Activated naive CD8-positive, alpha-beta T cell treated with anti-CD3 and anti-CD28 coated beads, Interleukin-2, amount 10 ng/mL, durations not matched to agents 7 days and 5 days (primary cell): ENCODE data around the gene CD72. TPM values are rescaled to one million over a fixed set of nuclear protein-coding genes. Genes with fewer than 3 reads are reported as not detected.
"Not testable (repeated sequence)": the region's sequence is repeated elsewhere in the genome, so short reads cannot be mapped to it uniquely, and the experiment has no call there.

Experiments used
- ATAC-seq: fragments of 150-1000 bp; cut with Tn5 transposase; one replicate; pipeline ENCODE4 v1.10.0; 2021; ENCODE audit warnings: low read depth, moderate library complexity
- POLR2A ChIA-PET: fragments of 350-600 bp; sonication (Branson Sonifier 250); formaldehyde crosslinking; loops from one replicate; lab custom pipeline; 2021; ENCODE audit warnings: antibody characterized with exemption; lab: Charles Lee
- DNase-seq: peaks from one replicate; pipeline ENCODE4 v3.0.0; 2021
- H3K27ac Mint-ChIP-seq: one replicate; pipeline ENCODE4 v1.8.0; 2022; ENCODE audit warnings: mild to moderate bottlenecking, mixed read lengths
- H3K27me3 Mint-ChIP-seq: one replicate; pipeline ENCODE4 v1.8.0; 2022; ENCODE audit warnings: mild to moderate bottlenecking, moderate library complexity, mixed read lengths
- H3K36me3 Mint-ChIP-seq: one replicate; pipeline ENCODE4 v1.8.0; 2021; ENCODE audit warnings: mild to moderate bottlenecking, mixed read lengths
- H3K4me1 Mint-ChIP-seq: one replicate; pipeline ENCODE4 v1.8.0; 2021; ENCODE audit warnings: mixed read lengths
- H3K4me3 Mint-ChIP-seq: one replicate; pipeline ENCODE4 v1.8.0; 2022; ENCODE audit warnings: mild to moderate bottlenecking, moderate library complexity, mixed read lengths
- H3K9me3 Mint-ChIP-seq: one replicate; pipeline ENCODE4 v1.8.0; 2021; ENCODE audit warnings: mixed read lengths
- total RNA-seq, 2 experiments: library from RNA; stranded (reverse); gene quantifications; one replicate each; pipeline ENCODE4 v1.2.3, GENCODE V29; 2021

Gene CD72
- total RNA-seq, 2 experiments from 2014 or later, result 15.3 to 18.4 TPM

DNA sequence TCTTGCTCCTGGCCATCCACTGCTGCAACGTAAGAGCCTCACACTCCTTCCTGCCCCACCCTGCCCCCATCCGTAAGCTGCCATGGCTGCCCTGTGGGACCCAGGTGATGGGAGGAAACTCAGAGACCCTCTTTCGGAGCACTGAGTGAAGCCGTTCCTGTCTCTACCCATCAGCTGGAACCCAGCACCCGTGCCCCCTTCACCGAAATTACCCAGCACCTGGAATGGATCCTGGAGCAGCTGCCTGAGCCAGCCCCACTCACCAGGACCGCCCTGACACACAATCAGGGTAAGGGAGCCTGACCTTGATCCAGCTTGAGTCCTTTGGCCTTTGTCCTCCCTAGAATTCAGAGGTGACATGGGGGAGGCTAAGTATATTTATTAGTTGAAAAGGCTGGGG, 10.0 kb downstream of the CD72 start:
- Mint-ChIP-seq H3K9me3 (no peaks in the 10 kb centered on the region), H3K4me1 (peaks cover 30% of the 10 kb centered on the region), H3K27ac (no peak overlapping the region), H3K27me3 (no peaks in the 10 kb centered on the region), H3K4me3 (no peak overlapping the region), H3K36me3 (peaks cover 18% of the 10 kb centered on the region)
- ATAC-seq, result no peak
- no peak for DNase-seq
- POLR2A ChIA-PET, result interaction anchor here (1.0 kb wide), 1 partner anchor 9 kb away, joined by 4 read pairs; no protein-coding TSS in a partner anchor

DNA sequence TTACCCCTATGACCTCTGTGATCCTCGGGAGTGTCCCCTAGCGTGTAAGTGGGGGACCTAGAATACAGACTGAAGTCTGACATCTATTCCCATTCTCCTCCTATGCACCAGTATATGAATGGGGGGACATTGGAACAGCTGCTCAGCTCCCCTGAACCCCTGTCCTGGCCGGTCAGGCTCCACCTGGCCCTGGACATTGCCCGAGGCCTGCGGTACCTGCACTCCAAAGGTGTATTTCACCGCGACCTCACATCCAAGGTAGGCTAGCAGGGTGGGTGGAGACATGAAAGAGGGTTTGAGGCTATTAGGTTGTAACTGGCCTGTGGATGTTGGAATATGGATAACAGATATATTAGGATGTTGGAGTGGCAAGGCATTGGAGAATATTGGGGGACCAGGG, 11.5 kb downstream of the CD72 start:
- H3K27me3 Mint-ChIP-seq, result no peaks in the 10 kb centered on the region
- no peak overlapping the region for H3K27ac Mint-ChIP-seq
- no peaks in the 10 kb centered on the region for H3K9me3 Mint-ChIP-seq
- ATAC-seq (no peak), DNase-seq (no peak)
- H3K4me3 Mint-ChIP-seq, result peak overlapping the region; percentile 37
- POLR2A ChIA-PET, result interaction anchor here (2.8 kb wide), 1 partner anchor 42 kb away, joined by 29 read pairs; no protein-coding TSS in a partner anchor
- H3K4me1 Mint-ChIP-seq, result peaks cover 35% of the 10 kb centered on the region
- H3K36me3 Mint-ChIP-seq, result peaks cover 11% of the 10 kb centered on the region

DNA sequence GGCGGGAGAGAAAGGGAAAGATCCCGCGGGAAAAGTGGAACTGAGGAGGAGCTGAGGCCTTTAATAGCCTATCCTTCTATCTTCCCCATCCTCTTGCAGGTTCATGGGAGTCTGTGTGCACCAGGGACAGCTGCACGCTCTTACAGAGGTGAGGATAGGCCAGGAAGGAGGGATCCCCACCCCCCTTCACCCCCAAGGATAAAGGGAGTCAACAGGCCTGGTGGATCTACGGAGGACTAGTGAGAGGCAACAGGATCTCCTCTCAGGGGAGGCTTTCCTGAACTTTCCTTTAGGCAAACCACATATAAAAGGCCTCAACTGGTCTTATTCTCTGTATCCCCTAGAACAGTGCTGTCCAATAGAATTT, 12.1 kb downstream of the CD72 start:
- Mint-ChIP-seq H3K27ac (peak overlapping the region; percentile 15), H3K9me3 (no peaks in the 10 kb centered on the region), H3K36me3 (peaks cover 9% of the 10 kb centered on the region), H3K4me1 (peaks cover 31% of the 10 kb centered on the region), H3K4me3 (peak overlapping the region; percentile 88), H3K27me3 (no peaks in the 10 kb centered on the region)
- no peak for ATAC-seq
- no peak for DNase-seq
- POLR2A ChIA-PET, result interaction anchor here (0.7 to 3.1 kb wide), 8 partner anchors 9 to 59 kb away, joined by 3 to 29 read pairs (median 6); partner anchors contain the start of genes ARHGEF39, CCDC107 and RMRP

DNA sequence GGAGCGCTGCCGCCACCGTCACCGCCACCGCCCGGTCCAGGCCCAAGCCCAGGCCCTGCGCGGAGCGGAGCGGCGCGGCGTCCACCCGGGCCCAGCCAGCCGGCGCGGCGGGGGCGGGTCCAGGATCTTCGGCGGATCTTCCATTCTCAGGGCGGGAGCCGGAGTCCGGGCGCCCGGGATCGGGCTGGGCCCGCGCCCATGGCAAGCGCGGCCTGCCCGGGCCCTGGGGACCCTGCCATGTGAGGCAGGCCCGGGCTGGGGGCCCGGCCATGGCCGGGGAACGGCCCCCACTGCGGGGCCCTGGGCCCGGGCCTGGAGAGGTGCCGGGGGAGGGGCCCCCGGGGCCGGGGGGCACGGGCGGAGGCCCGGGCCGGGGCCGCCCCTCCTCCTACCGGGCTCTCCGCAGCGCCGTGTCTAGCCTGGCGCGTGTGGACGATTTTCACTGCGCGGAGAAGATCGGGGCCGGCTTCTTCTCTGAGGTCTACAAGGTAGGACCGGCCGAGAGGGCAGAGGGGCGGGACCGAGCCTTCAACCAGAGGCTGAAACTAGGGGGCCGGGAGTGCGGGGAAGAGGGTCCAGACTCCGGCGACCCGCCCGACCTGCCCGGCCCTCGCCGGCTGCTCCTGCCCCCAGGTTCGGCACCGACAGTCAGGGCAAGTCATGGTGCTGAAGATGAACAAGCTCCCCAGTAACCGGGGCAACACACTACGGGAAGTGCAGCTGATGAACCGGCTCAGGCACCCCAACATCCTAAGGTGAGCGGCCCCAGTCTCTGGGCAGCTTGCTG, 12.7 kb downstream of the CD72 start:
- ATAC-seq (no peak), DNase-seq (peak; percentile 61)
- H3K27me3 Mint-ChIP-seq, result no peaks in the 10 kb centered on the region
- peak overlapping the region; percentile 88 for H3K4me3 Mint-ChIP-seq
- H3K27ac Mint-ChIP-seq, result peak overlapping the region; percentile 15
- POLR2A ChIA-PET, result interaction anchor here (0.7 to 3.1 kb wide), 12 partner anchors 9 to 489 kb away, joined by 3 to 29 read pairs (median 6); partner anchors contain the start of genes ARHGEF39, ATOSB, CCDC107 and GBA2
- H3K36me3 Mint-ChIP-seq, result peaks cover 9% of the 10 kb centered on the region
- H3K4me1 Mint-ChIP-seq, result peaks cover 31% of the 10 kb centered on the region
- no peaks in the 10 kb centered on the region for H3K9me3 Mint-ChIP-seq

DNA sequence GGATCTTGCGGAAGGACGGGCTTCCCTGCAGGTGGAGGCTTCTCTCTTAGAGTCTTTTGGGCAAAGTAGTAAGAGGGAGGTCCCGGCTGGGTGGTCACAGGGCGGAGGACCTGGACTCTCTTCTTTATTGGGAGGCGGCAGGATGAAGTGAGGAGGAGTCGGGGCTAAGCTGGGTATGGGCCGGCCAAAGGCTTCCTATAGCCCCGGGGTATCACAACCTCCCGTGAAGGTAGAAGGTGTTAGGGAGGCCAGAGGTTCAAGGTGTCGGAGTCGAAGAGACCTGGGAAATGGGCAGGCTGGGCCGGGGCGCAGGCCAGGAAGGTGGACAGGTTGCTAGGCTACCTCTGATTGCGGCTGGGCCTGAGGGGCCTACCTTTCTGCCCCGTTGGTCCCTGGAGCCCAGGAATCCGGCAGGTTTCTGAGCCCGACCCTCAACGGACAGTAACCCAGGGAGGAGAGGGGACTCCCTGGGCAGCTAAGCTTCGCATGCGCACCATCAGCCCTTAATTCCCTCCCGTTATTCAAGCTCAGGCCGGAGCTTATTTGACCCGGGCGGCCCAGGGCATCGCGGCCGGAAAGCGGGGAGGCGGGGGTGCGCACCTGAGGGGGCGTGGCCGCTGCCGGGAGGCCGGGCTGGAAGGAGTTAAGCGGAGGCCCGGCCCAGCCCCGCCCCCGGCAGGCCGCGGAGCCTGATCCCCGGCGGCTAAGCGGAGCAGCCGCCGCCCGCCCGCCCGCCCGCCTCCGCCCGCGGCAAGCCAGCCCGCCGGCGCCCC, 13.4 kb downstream of the CD72 start, which contains the start of gene TESK1:
Gene TESK1 (plus strand): TSS at position 685 of the 773 bp plus-strand sequence. CDS start 358 bp downstream, outside the sequence.
- Mint-ChIP-seq H3K36me3 (peaks cover 7% of the 10 kb centered on the region), H3K9me3 (no peaks in the 10 kb centered on the region), H3K27ac (peak within 1 kb of the TSS; percentile 97), H3K4me3 (peak within 1 kb of the TSS; percentile 93), H3K4me1 (peaks cover 31% of the 10 kb centered on the region), H3K27me3 (no peaks in the 10 kb centered on the region)
- ATAC-seq, result peak; percentile 40
- DNase-seq, result peak; percentile 93
- POLR2A ChIA-PET, result interaction anchor here (0.7 to 3.1 kb wide), 17 partner anchors 12 to 525 kb away, joined by 3 to 29 read pairs (median 5); partner anchors contain the start of genes ARHGEF39, ATOSB, CCDC107 and CREB3

DNA sequence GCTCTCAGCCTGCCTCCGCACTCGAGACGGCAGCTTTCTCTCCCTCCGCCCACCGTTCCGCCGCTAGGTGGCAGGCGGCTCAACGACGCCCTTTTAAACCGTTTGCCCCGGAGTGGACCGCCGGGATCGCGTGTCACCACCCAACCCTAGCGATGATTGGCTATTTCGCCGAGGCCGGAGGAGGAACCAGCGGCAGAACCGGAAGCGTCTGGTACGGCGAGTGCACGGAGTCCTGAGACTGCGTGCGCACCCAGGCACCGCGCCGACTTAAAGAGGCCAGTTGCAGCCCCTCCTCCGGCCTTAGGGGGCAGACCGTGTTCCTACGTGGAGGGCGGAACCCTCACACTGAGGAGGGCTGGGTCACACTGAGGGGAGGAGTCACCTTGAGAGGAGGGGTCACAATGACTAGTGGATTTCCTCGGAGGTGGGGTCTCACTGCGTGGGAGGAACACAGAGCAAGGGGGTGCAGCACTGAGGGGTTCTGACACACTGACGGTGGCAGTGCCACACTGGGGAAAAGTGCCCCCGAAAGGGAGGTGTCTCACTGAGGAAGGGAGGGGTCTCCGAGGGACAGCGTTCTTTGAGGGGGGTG, 14.1 kb downstream of the CD72 start:
- peak; percentile 96 for DNase-seq
- POLR2A ChIA-PET, result interaction anchor here (0.6 to 3.1 kb wide), 17 partner anchors 13 to 538 kb away, joined by 3 to 17 read pairs (median 5); partner anchors contain the start of genes ARHGEF39, ATOSB, CREB3 and FAM221B
- Mint-ChIP-seq H3K27me3 (no peaks in the 10 kb centered on the region), H3K4me3 (peak overlapping the region; percentile 93), H3K9me3 (no peaks in the 10 kb centered on the region), H3K36me3 (peaks cover 7% of the 10 kb centered on the region), H3K4me1 (peaks cover 31% of the 10 kb centered on the region), H3K27ac (peak overlapping the region; percentile 97)
- peak; percentile 86 for ATAC-seq

DNA sequence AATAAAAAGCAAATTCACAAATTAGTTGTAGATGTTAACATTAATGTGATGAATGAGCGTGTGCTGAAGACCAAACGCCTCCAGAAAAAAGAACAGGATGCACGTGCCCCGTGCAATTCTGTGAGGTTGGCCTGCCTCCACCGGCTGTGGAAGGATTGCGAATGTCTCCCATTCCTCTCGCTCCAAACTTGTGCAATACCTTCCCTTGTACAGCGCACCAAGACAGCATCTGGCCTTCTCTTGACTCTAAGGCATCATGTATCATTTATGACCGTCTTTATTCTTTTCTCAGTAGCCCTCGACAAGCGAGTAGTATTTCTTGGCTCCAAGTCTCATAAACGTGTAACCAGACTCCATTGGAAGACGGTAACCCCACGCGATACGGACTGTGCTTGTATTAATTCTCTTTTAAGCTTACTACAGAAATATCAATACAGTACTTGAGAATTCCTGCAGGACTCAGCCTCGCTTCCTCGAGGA, 14.7 kb downstream of the CD72 start:
- Mint-ChIP-seq H3K4me3 (peak overlapping the region; percentile 93), H3K36me3 (peaks cover 7% of the 10 kb centered on the region), H3K9me3 (no peaks in the 10 kb centered on the region), H3K27ac (peak overlapping the region; percentile 97), H3K27me3 (no peaks in the 10 kb centered on the region), H3K4me1 (peaks cover 31% of the 10 kb centered on the region)
- DNase-seq, result no peak
- POLR2A ChIA-PET, result interaction anchor here (0.6 to 3.1 kb wide), 8 partner anchors 43 to 537 kb away, joined by 3 to 17 read pairs (median 5); partner anchors contain the start of genes ARHGEF39, CREB3, FAM221B and SPAG8
- ATAC-seq, result no peak

DNA sequence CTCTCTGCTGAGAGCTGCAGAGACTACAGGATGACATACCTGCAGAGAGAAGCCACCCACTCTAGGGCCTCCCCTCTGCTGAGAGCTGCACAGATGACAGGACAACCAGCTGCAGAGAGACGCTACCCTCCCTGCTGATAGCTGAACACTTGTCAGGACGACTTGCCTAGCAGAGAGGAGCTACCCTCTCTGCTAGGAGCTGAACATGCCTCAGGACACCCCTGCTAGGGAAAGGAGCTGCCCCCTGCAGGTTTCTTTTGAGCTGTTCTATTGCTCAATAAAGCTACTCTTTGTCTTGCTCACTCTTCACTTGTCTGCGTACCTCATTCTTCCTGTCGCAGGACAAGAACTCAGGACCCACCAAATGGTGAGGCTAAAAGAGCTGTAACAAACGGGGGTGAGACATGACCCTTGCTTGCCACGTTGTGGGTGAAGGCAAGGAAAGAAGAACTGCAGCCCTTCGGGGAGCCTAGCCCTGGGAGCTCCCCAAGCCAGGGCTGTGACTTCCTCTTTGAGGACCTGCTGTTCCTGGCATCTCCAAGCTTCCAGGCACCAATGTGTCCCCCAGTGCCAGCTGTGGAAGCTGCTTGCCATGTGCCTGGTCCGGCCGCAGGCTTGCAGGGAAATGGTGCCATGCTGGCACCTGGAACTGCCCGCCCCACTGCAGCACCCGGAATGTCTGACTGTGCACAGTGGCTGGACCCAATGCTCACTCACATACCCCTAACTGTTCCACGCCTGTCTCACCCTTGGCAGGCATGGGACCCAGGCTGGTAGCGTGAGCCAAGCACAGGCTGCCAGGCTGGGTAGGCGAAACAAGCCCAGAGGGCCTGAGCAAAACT, 18.2 kb downstream of the CD72 start:
- Mint-ChIP-seq H3K4me1 (peaks cover 17% of the 10 kb centered on the region), H3K27me3 (no peaks in the 10 kb centered on the region), H3K9me3 (peaks cover 1% of the 10 kb centered on the region), H3K27ac (no peak overlapping the region), H3K36me3 (peaks cover 6% of the 10 kb centered on the region), H3K4me3 (no peak overlapping the region)
- POLR2A ChIA-PET, result no interaction called here
- ATAC-seq (no peak), DNase-seq (no peak)

DNA sequence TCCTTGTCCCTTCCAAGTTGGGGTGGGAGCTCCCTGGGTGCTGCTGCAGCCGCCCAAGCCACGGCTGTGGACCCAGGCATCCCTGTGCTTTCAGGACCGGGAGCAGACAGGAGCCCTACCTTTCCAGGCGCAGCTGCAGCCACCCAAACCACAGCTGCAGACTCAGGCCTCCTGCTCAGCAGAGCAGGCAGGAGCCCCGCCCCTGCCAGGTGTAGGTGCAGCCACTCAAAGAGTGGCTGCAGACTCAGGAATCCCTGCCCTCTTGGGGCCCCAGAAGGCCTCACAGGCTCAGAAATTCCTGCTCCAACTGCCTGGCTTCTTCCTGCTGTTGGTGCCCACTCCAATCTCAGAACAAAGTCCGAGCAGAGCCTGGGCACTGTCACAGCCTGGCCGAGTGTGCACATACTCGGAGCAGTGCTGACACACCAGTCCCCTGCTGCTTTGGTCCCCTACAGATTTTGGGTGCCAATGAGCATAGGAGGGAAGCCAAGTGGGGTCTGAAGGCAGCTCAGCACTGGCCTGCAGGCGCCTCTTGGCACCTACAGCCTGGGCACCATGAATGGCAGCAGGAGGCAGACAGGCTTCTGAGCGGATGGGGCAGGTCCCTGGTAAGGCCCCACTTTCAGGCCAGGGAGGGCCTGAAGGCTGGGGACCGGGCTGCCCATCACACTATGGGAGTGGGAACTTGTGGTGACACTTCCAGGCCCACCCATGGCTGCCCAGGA, 19.2 kb downstream of the CD72 start:
- peaks cover 4% of the 10 kb centered on the region for H3K9me3 Mint-ChIP-seq
- no peaks in the 10 kb centered on the region for H3K27me3 Mint-ChIP-seq
- H3K36me3 Mint-ChIP-seq, result peaks cover 11% of the 10 kb centered on the region
- POLR2A ChIA-PET, result no interaction called here
- H3K4me1 Mint-ChIP-seq, result peaks cover 13% of the 10 kb centered on the region
- H3K27ac Mint-ChIP-seq, result no peak overlapping the region
- H3K4me3 Mint-ChIP-seq, result no peak overlapping the region
- no peak for ATAC-seq
- DNase-seq, result no peak

DNA sequence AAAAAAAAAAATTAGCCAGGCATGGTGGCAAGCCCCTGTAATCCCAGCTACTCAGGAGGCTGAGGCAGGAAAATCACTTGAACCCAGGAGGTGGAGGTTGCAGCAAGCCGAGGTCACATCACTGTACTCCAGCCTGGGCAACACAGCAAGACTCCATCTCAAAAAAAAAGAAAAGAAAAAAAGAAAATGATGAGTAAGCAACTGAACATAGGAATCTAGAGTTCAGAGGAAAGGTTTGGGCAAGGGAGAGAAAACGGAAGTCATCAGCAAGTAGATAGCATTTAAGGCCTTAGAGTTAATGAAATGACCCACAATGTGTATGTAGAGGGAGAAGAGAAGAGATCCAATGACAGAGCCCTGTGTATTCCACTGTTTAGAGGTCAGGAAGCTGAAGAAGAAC, 21.3 kb downstream of the CD72 start:
- H3K27me3 Mint-ChIP-seq, DNase-seq, H3K4me1 Mint-ChIP-seq, H3K4me3 Mint-ChIP-seq, H3K27ac Mint-ChIP-seq, ATAC-seq, POLR2A ChIA-PET: not testable (repeated sequence)
- Mint-ChIP-seq H3K9me3 (peaks cover 18% of the 10 kb centered on the region), H3K36me3 (peaks cover 21% of the 10 kb centered on the region)

DNA sequence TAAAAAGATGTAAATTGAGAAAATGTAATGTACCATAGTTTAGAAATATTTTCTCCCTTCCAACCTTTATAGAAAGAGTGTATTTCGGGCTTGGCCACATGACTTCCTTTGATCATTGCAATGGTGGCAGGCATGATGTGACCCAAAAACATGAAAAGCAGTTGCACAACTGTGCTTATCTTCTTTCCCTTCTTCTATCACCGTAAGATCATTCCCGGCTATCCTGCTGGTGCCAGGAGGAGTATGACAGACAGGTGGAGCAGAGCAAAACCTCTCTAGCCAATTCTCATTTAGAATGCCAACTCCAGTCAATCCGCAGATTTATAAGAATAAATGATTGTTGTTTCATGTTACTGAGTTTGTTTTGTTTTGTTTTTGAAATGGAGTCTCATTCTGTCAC, 23.7 kb downstream of the CD72 start:
- Mint-ChIP-seq H3K4me1 (no peaks in the 10 kb centered on the region), H3K27me3 (no peaks in the 10 kb centered on the region), H3K4me3 (no peak overlapping the region), H3K9me3 (peaks cover 21% of the 10 kb centered on the region), H3K36me3 (peaks cover 23% of the 10 kb centered on the region), H3K27ac (no peak overlapping the region)
- DNase-seq, result no peak
- ATAC-seq, result no peak
- POLR2A ChIA-PET, result no interaction called here
